Measurements from ENCODE around the gene PPFIA1. TPM values are rescaled to one million over a fixed set of nuclear protein-coding genes. Genes with fewer than 3 reads are reported as not detected.
"Not testable (repeated sequence)": the region's sequence is repeated elsewhere in the genome, so short reads cannot be mapped to it uniquely, and the experiment has no call there.

The PPFIA1 gene
- total RNA-seq, 6 donors from 2014 or later, result 53.7 to 164 (median 83.3) TPM

DNA sequence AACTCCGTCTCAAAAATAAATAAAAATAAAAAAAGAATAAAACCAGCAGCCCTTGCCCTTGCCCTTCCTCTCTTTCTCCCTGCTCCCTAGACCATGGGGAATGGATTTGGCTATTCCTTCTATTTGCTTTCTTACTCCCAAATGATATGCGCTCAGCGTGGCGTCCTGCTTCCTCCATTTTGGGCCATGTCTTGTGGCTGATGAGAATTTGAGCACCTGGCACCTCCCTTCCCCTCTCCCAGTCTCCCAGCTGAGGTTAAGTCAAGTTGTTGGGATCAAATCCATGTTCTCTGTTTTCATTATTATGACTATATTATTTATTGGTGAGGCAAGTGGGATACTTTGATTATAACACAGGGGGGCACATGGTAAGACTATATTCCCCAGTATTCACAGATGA is 117.1 kb downstream of the PPFIA1 start:
- ATAC-seq (ENCODE audit: low FRiP score in 2 of 2) (no peak), DNase-seq (no peak)

DNA sequence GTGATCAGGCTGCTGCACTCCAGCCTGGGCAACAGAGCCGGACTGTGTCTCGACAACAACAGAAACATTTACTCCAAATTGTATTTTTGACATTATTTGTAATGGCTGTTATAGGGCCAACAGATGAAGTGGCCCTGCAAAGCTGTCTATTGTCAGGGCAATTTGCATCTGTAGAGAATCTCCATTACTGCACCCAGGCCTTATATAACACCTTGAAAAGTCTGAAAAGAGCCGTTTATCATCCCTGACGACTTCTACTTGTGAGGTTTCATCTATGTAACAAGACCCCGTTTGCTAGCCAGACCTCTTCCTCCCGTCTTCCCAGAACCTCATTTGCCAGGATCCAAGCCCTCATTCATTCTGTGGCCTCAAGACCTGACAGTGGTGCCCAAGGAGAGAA is 118.7 kb downstream of the PPFIA1 start:
- no peak for TF ChIP-seq EP300 (IDR thresholded peaks at IDR 0.05)
- TF ChIP-seq CTCF (IDR thresholded peaks at IDR 0.05), result no peak
- TF ChIP-seq POLR2A (IDR thresholded peaks at IDR 0.05), result no peak
- Histone ChIP-seq H3K9me3 (no peaks in the 10 kb centered on the region), H3K4me1 (no peaks in the 10 kb centered on the region), H3K27me3 (no peaks in the 10 kb centered on the region), H3K4me3 (no peak overlapping the region), H3K36me3 (peaks cover 0 to 15% (median 8%) of the 10 kb centered on the region in 4 donors), H3K27ac (no peak overlapping the region)
- ATAC-seq (ENCODE audit: low FRiP score in 2 of 2), result no peak
- DNase-seq, result no peak
- WGBS, 2 donors, result 71 to 83% methylated on average over 6 of the region's 6 CpGs

More for the DNA sequence above, 117.1 kb downstream of the PPFIA1 start:
- Histone ChIP-seq H3K36me3 (peaks cover 0 to 24% (median 11%) of the 10 kb centered on the region in 4 donors), H3K4me3 (no peak overlapping the region), H3K9me3 (no peaks in the 10 kb centered on the region), H3K27me3 (no peaks in the 10 kb centered on the region), H3K4me1 (no peaks in the 10 kb centered on the region), H3K27ac (no peak overlapping the region)
- WGBS, 2 donors, result 93 to 97% methylated on average over 4 of the region's 4 CpGs
- no peak for TF ChIP-seq CTCF (IDR thresholded peaks at IDR 0.05)
- no peak for TF ChIP-seq POLR2A (IDR thresholded peaks at IDR 0.05)
- no peak for TF ChIP-seq POLR2AphosphoS5 (IDR thresholded peaks at IDR 0.05)
- TF ChIP-seq EP300 (IDR thresholded peaks at IDR 0.05), result no peak

- H3K4me3 ChIP-seq; DNase-seq; H3K9me3 ChIP-seq; H3K27ac ChIP-seq; H3K27me3 ChIP-seq; H3K36me3 ChIP-seq; ATAC-seq (ENCODE audit: low FRiP score in 2 of 2); H3K4me1 ChIP-seq: not testable (repeated sequence)
- 90 to 95% methylated on average over 7 of the region's 7 CpGs for WGBS, 2 donors
These were observed 120.4 kb downstream of the PPFIA1 start for GRCh38 chr11:70390882-70391281.

DNA sequence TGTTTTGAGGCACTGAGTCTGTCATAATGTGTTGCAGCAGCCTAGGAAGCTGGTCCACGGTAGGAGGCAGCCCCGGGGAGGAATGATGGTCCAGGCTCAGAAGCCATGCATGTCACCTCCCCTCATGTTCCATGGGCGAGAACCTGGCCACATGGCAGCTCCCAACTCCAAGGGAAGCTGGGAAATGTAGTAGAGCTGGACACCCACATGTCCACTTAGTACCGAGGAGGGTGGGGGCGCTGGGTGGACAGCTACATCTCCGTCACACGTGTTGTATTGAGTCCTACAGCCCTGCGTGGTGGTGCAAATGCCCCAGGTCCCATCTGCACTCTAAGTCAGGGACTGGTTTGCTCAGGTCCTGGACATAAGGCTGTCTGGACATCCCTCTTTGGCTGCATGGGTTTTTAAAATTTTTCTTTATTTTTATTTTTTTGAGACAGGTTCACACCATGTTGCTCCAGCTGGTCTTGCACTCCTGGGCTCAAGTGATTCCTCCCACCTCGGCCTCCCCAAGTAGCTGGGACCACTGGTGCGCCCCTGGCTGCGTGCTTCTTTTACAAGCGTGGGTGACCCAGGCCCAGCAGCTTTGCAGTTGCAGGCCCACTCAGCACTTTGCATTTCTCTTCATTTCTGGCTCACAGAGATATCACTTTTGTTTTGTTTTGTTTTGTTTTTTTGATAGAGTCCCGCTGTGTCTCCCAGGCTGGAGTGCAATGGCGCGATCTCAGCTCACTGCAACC is 123.9 kb downstream of the PPFIA1 start:
- Histone ChIP-seq H3K4me1 (peaks cover 8 to 23% (median 16%) of the 10 kb centered on the region in 4 donors), H3K4me3 (no peak overlapping the region), H3K9me3 (no peaks in the 10 kb centered on the region), H3K27ac (no peak overlapping the region), H3K27me3 (no peaks in the 10 kb centered on the region), H3K36me3 (no peaks in the 10 kb centered on the region)
- DNase-seq, result no peak
- no peak for ATAC-seq (ENCODE audit: low FRiP score in 2 of 2)
- WGBS, 2 donors, result 94 to 96% methylated on average over 14 to 15 of the region's 15 CpGs
- TF ChIP-seq POLR2AphosphoS5 (IDR thresholded peaks at IDR 0.05) (no peak), POLR2A (IDR thresholded peaks at IDR 0.05) (no peak), EP300 (IDR thresholded peaks at IDR 0.05) (no peak), CTCF (IDR thresholded peaks at IDR 0.05) (no peak)

- H3K9me3 ChIP-seq, result no peaks in the 10 kb centered on the region
- H3K4me3 ChIP-seq, result peak overlapping the region; percentile 78 to 98 (median 88)
- 23 to 39% methylated on average over 16 to 18 of the region's 18 CpGs for WGBS, 2 donors
- ATAC-seq (ENCODE audit: low FRiP score in 2 of 2) (no peak), DNase-seq (no peak)
- no peaks in the 10 kb centered on the region for H3K36me3 ChIP-seq
- no peaks in the 10 kb centered on the region for H3K27me3 ChIP-seq
- peaks cover 21 to 44% (median 31%) of the 10 kb centered on the region in 4 donors for H3K4me1 ChIP-seq
- TF ChIP-seq POLR2AphosphoS5 (IDR thresholded peaks at IDR 0.05) (no peak), CTCF (IDR thresholded peaks at IDR 0.05) (no peak), EP300 (IDR thresholded peaks at IDR 0.05) (no peak), POLR2A (IDR thresholded peaks at IDR 0.05) (no peak)
- peak overlapping the region; percentile 85 to 92 (median 86) for H3K27ac ChIP-seq
These were observed 127.0 kb downstream of the PPFIA1 start for GRCh38 chr11:70397336-70397982.

Data from upper lobe of left lung (tissue), 6 donors.